ES-I3 (cell line): Measurements from ENCODE around the gene GNB4.

Experiments
- H3K36me3 ChIP-seq: 2 replicates; pipeline ENCODE4 v1.6.1; 2013; ENCODE audit warnings: mild to moderate bottlenecking, low read length, control low read depth, moderate library complexity; ENCODE audit not compliant: insufficient read depth
- H3K4me1 ChIP-seq: 2 replicates; pipeline ENCODE4 v1.6.1; 2013; ENCODE audit warnings: mild to moderate bottlenecking, control low read depth, low read length; ENCODE audit not compliant: insufficient read depth
- H3K9ac ChIP-seq: 2 replicates; pipeline ENCODE4 v1.6.1; 2013; ENCODE audit warnings: low read depth, mild to moderate bottlenecking, low read length, moderate library complexity
- H3K9me3 ChIP-seq: 2 replicates; pipeline ENCODE4 v1.6.1; 2013; ENCODE audit warnings: mild to moderate bottlenecking, low read length, moderate library complexity; ENCODE audit not compliant: control insufficient read depth, insufficient read depth

The GNB4 gene

DNA sequence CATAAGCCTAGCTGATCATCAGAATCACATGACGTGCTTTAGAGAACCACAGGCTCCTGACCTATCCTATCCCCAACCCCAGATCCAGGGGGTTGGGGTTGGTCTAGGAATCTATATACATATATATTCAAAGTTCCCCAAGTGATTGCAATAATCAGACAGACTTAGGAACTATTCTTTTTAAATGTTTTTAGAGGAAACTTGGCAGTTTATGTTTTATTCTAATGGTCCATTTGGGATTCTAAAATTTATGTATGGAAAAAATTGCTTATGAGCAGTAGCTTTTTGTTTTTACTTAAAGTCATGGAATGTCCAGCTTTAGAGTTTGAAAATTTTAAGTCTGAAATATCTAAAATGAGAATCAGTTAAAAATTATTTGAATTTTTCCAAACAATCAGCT lies 81.6 kb downstream of the GNB4 start:
- no peaks in the 10 kb centered on the region for H3K9me3 ChIP-seq
- peaks cover 6% of the 10 kb centered on the region; the same call in 1 of the 2 replicates for H3K36me3 ChIP-seq

DNA sequence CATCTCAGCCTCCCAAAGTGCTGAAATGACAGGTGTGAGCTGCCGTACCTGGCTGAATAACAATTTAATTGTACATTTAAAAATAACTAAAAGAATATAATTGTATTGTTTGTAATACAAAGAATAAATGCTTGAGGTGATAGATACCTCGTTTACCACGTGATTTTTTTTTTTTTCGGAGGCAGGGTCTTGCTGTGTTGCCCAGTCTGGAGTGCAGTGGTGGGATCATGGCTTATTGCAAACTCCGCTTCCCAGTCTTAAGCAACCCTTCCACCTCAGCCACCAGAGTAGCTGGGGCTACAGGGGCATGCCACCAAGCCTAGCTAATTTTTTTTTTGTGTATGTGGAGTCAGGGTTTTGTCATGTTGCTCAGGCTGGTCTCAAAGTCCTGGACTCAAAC lies 87.9 kb downstream of the GNB4 start:
- H3K9me3 ChIP-seq: no peaks in the 10 kb centered on the region
- H3K36me3 ChIP-seq: peaks cover 10% of the 10 kb centered on the region

More for the DNA sequence above, 81.6 kb downstream of the GNB4 start:
- H3K4me1 ChIP-seq: no peaks in the 10 kb centered on the region
- no peak overlapping the region for H3K9ac ChIP-seq

DNA sequence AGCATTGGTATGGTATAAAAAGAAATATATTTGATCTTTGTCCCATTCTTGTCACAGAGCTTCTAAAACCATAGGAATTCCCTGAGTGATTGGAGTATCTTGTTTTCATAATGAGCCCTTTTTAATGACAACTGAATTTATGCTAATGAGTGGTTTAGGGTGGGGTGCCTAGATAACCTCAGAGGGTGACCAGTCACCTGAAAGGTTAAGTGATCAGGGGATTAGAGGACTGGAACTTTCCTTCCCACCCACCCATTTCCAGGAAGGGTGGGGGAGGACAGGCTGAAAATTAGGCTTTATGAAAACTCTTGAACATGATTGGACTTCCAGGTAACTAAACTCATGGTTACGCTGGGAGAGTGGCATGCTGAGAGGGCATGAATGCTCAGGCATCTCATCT lies 95.3 kb downstream of the GNB4 start:
- Histone ChIP-seq H3K9ac (no peak overlapping the region), H3K36me3 (peaks cover 12% of the 10 kb centered on the region), H3K9me3 (no peaks in the 10 kb centered on the region), H3K4me1 (no peaks in the 10 kb centered on the region)

More for the DNA sequence above, 87.9 kb downstream of the GNB4 start:
- no peaks in the 10 kb centered on the region for H3K4me1 ChIP-seq
- H3K9ac ChIP-seq: no peak overlapping the region

DNA sequence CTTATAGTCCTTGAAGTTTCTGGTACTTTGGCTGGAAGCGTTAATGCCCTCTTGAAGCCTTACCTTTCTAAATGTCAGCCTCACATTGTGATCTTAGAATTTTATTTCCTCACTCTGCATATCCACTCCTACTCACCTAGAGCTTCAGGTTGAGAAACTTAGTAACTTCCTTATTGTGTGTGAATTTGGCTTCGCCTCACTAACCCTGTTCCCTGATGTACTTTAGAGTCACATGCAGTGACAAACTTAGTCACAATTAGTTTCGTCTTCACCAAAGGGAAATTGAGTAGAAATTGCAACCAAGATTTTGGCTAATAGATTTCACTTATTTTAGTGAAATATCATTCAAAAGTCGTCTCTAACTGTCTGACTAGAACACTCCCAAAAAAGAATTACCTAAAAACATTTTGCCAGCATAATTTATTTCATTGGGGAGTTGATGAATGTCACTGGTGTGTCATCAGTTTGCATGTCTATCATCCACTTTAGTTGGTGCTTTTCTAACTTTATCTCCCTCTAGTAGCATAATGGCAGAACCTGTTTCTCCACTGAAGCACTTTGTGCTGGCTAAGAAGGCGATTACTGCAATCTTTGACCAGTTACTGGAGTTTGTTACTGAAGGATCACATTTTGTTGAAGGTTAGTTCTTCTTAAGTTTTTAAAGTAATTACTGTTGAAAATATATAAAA lies 102.8 kb downstream of the GNB4 start:
- no peaks in the 10 kb centered on the region for H3K9me3 ChIP-seq
- H3K36me3 ChIP-seq: peaks cover 2% of the 10 kb centered on the region; the same call in 1 of the 2 replicates
- H3K9ac ChIP-seq: peak overlapping the region; percentile 94
- H3K4me1 ChIP-seq: no peaks in the 10 kb centered on the region

DNA sequence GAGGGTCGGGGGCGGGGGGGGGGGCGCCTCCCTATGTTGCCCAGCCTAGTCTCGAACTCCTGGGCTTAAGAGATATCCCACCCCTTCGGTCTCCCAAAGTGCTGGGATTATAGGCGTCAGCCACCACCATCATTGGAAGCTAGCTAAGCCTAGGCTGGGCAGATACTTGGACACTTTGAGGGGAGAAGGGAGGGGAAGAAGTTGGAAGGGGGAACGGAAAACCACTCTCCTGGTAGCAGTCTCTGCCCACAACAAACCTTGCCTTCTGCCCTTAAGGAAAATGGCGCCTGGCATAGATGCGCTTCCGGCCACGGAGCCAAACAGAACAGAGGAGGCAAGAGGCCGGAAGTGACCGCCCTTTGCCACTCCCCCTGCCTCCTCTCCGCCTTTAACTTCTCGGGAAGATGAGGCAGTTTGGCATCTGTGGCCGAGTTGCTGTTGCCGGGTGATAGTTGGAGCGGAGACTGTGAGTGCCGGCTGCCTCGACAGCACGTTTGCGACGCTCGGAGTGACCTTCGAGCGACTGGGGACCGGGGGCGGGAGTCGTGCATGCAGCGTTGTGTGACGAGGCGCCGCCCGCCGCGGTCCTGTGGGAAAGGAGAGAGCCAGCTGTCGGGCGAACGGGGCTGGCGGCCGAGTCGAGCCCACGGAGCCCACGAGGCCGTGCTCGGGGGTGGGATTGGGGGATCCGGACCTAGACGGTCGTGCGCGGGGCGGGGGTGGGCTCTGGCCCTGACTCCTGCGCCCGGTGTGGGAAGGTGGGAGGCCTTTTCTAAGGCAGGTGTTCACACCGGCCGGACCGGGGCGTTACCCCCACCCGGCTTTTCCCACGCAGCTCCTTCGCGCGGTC lies 103.7 kb downstream of the GNB4 start, which contains the start of gene MFN1:
TSS of gene MFN1 (plus strand) at position 365 of the 850 bp plus-strand sequence. CDS start 1,143 bp downstream, outside the sequence.
- Histone ChIP-seq H3K9me3 (no peaks in the 10 kb centered on the region), H3K9ac (peak within 1 kb of the TSS; percentile 94), H3K36me3 (no peaks in the 10 kb centered on the region), H3K4me1 (no peaks in the 10 kb centered on the region)
